ES-I3 (cell line): ENCODE results near the gene TBC1D19.

Experiments used
- H3K36me3 ChIP-seq: 2 replicates; pipeline ENCODE4 v1.6.1; 2013; ENCODE audit warnings: mild to moderate bottlenecking, low read length, control low read depth, moderate library complexity; ENCODE audit not compliant: insufficient read depth
- H3K4me1 ChIP-seq: 2 replicates; pipeline ENCODE4 v1.6.1; 2013; ENCODE audit warnings: mild to moderate bottlenecking, control low read depth, low read length; ENCODE audit not compliant: insufficient read depth
- H3K9ac ChIP-seq: 2 replicates; pipeline ENCODE4 v1.6.1; 2013; ENCODE audit warnings: low read depth, mild to moderate bottlenecking, low read length, moderate library complexity
- H3K9me3 ChIP-seq: 2 replicates; pipeline ENCODE4 v1.6.1; 2013; ENCODE audit warnings: mild to moderate bottlenecking, low read length, moderate library complexity; ENCODE audit not compliant: control insufficient read depth, insufficient read depth

TBC1D19 gene

GRCh38 chr4:26779674-26780073, 195.8 kb downstream of the TBC1D19 start:
- Histone ChIP-seq H3K4me1 (no peaks in the 10 kb centered on the region), H3K9me3 (no peaks in the 10 kb centered on the region), H3K36me3 (no peaks in the 10 kb centered on the region), H3K9ac (no peak overlapping the region)

GRCh38 chr4:26780539-26780938, 196.7 kb downstream of the TBC1D19 start:
- Histone ChIP-seq H3K9me3 (no peaks in the 10 kb centered on the region), H3K36me3 (no peaks in the 10 kb centered on the region), H3K9ac (no peak overlapping the region), H3K4me1 (no peaks in the 10 kb centered on the region)

DNA sequence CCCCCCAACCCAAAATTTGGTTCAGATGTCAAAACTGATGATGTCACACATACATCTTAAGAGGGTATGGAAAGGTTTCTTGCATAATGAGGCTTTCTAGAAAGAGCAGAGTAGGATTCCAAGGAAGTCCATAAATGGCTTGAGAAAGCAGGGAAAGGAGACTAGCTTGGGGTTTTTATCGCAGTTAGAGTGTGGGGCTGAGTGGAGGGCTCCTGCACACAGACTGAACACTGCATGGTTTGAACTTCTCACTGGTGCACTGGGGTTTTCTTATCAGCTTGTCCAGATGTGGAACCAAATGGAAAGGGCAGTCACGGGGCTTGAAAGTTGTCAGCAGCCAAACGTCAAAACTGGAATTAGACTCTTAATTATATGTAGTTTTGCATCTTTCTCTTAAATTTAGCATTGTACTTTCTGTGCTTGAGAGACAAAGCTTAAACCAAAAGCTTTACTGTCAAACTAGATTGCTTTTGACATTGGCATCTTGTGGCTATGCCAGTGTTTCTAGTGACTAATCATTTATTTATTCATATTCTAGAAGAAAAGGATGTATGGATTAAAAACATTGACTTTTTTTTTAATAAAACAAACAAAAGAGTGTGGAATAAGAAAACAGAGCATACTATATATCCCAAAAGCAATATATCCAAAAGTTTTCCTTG, 198.4 kb downstream of the TBC1D19 start:
- Histone ChIP-seq H3K4me1 (peaks cover under 1% of the 10 kb centered on the region; the same call in 1 of the 2 replicates), H3K9ac (no peak overlapping the region), H3K9me3 (no peaks in the 10 kb centered on the region), H3K36me3 (no peaks in the 10 kb centered on the region)

DNA sequence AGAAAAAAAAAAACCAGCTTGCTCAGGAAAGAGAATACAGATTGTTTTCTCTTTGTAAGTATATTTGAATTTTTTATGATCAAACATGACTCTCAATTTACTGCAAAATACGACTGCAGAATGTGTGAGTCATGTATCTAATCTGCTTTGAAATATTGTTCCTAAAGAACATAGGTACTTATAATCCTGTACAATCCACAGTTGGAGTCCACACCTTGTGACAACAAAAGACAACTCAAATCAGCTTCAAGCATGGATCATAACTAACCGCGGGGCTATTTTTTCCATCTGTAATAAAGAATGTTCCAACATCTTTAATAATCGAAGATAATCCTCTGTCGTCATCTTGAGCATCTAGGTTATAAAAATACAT, 198.9 kb downstream of the TBC1D19 start:
- Histone ChIP-seq H3K9ac (no peak overlapping the region), H3K36me3 (no peaks in the 10 kb centered on the region), H3K9me3 (no peaks in the 10 kb centered on the region), H3K4me1 (peaks cover 5% of the 10 kb centered on the region)

DNA sequence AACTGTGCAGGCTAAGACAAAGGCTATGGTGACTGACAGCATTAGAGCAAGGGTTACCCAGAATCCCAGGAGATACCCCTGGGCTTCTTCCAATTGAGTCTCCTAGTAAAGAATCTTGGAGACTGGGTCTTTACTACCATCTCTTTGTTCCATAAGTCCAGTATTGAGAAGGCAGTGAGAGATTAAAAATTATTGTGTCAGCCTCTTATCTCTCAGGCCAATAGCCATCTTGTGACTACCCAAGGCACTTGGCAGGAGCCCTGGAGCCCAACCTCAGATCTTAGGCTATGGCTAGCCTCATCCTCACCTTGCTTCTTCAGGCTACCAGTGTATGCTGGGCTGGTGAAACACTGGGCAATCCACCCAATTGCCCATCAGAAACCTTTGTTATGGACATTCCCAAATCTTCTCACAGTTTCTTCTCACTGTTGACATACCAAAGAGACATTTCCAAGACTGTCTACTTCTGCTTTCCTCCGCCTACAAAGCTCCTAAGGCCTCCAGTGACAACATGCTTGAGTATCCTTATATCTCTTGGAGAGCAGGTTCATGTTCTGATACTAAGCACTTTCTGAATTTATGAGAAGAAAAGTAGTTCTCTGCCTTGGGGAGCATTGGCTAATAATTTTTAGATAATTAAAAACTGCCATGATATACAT, 200.5 kb downstream of the TBC1D19 start:
- Histone ChIP-seq H3K4me1 (peaks cover 12% of the 10 kb centered on the region), H3K9me3 (no peaks in the 10 kb centered on the region), H3K9ac (no peak overlapping the region), H3K36me3 (no peaks in the 10 kb centered on the region)

DNA sequence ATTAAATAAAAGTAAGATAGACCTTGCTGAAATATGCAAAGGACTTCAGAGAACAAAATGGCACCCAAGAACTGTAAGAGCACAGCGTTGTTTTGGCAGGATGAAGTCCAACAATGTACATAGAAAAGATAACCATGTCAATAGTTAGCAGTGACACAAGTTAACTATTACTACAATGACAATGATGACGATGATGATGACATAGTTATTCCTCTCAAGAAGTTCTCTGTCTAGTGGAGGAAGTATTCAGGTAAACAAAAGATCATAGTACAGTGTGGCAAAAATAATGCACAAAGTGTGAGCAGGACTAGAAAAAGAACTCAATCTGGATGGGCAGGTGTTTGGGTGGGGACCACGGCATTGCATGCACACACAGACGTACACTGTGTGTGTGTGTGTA, 201.4 kb downstream of the TBC1D19 start:
- Histone ChIP-seq H3K36me3 (no peaks in the 10 kb centered on the region), H3K4me1 (peaks cover 12% of the 10 kb centered on the region), H3K9me3 (no peaks in the 10 kb centered on the region; the same call in 1 of the 2 replicates), H3K9ac (no peak overlapping the region)

GRCh38 chr4:26785810-26786209, 201.9 kb downstream of the TBC1D19 start:
- Histone ChIP-seq H3K36me3 (no peaks in the 10 kb centered on the region), H3K9me3 (no peaks in the 10 kb centered on the region; the same call in 1 of the 2 replicates), H3K9ac (no peak overlapping the region), H3K4me1 (peaks cover 12% of the 10 kb centered on the region)

DNA sequence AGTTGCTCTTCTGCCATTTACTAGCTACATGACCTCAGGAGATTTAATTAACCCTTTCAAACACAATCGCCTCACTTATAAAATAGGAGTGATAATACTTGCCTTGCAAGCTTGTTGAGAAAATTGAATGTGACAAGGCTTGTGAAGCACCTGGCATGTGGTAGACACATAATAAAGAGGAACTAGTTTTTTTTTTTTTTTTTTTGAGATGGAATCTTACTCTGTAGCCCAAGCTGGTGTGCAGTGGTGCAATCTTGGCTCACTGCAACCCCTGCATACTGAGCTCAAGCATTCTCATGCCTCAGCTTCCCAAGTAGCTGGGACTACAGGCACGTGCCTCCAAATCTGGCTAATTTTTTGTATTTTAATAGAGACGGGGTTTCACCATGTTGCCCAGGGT, 203.0 kb downstream of the TBC1D19 start:
- Histone ChIP-seq H3K9me3 (no peaks in the 10 kb centered on the region; the same call in 1 of the 2 replicates), H3K36me3 (no peaks in the 10 kb centered on the region), H3K9ac (no peak overlapping the region), H3K4me1 (peaks cover 12% of the 10 kb centered on the region)

DNA sequence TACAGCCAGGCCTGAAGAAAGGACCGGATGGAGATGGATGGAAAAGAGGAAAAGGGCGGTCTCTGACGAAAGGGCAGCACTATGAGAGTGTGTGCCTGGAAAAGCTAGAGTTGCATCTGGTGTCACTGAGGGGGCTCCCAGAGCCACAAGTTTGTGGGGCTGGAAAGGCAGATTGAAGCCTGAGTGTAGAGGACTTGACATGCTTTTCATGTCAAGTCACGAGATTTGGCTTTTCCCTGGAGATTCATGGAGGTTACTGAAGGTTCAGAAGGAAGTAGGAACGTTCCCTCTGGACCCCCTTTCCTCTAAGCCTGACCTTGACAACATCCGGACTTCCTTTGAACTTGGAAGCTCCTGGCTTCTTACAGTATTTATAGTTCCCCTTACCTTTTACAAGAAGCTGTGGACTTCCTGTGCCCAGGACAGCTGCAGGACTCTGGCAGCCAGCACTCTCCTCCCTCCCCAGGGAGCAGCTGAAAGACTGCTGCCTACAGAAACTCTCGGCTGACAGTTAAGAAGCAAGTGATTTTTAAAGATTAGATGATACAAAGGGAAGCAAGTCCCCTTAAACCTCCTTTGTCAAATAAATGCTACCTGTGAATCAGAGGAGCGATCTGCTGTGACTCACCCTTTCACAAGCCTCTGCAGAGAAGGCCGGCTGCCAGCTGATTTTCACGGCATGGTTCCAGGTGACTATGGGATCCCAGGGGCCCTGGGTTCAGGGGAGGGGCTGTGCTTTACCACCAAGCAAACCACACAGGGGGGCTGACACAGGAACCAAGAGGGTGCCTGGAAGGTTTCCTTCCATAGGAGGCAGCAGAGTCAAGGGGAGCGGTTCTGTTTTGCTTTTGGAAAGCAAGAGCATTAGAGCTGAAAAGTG, 203.8 kb downstream of the TBC1D19 start:
- H3K9me3 ChIP-seq = no peaks in the 10 kb centered on the region; the same call in 1 of the 2 replicates
- H3K36me3 ChIP-seq = no peaks in the 10 kb centered on the region
- no peak overlapping the region for H3K9ac ChIP-seq
- H3K4me1 ChIP-seq = peaks cover 12% of the 10 kb centered on the region

- Histone ChIP-seq H3K36me3 (no peaks in the 10 kb centered on the region), H3K9me3 (no peaks in the 10 kb centered on the region; the same call in 1 of the 2 replicates), H3K4me1 (peaks cover 12% of the 10 kb centered on the region), H3K9ac (no peak overlapping the region)
Observed at GRCh38 chr4:26788341-26788733, 204.5 kb downstream of the TBC1D19 start.

- H3K9ac ChIP-seq = no peak overlapping the region
- no peaks in the 10 kb centered on the region; the same call in 1 of the 2 replicates for H3K9me3 ChIP-seq
- H3K4me1 ChIP-seq = peaks cover 12% of the 10 kb centered on the region
- H3K36me3 ChIP-seq = no peaks in the 10 kb centered on the region
Observed at GRCh38 chr4:26789208-26789607, 205.3 kb downstream of the TBC1D19 start.

DNA sequence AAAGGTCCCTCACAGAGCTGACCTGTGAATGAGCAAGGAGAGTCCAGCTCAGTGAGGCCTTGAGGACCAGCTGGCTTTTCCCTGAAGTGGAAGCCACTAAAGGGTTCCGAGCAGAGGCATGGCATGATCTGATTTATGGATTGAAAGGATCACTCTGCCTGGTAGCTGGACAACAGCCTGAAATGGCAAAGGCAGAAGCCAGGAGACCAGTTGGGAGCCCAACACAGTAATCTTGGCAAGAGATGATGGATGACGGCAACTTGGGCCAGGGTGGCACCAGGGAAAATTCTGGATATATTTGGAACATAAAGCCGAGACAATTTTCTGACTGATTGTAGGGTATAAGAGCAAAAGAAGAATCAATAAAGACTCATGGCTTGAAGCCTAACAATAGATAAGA, 207.5 kb downstream of the TBC1D19 start:
- peaks cover 12% of the 10 kb centered on the region for H3K4me1 ChIP-seq
- H3K36me3 ChIP-seq = no peaks in the 10 kb centered on the region
- H3K9me3 ChIP-seq = no peaks in the 10 kb centered on the region; the same call in 1 of the 2 replicates
- H3K9ac ChIP-seq = no peak overlapping the region

GRCh38 chr4:26792639-26793038, 208.8 kb downstream of the TBC1D19 start:
- H3K9me3 ChIP-seq = no peaks in the 10 kb centered on the region; the same call in 1 of the 2 replicates
- no peaks in the 10 kb centered on the region for H3K36me3 ChIP-seq
- H3K4me1 ChIP-seq = peaks cover 9% of the 10 kb centered on the region
- no peak overlapping the region for H3K9ac ChIP-seq

GRCh38 chr4:26793735-26794134, 209.9 kb downstream of the TBC1D19 start:
- Histone ChIP-seq H3K4me1 (peaks cover 1% of the 10 kb centered on the region; the same call in 1 of the 2 replicates), H3K36me3 (no peaks in the 10 kb centered on the region), H3K9me3 (no peaks in the 10 kb centered on the region; the same call in 1 of the 2 replicates)

More at GRCh38 chr4:26793735-26794134, 209.9 kb downstream of the TBC1D19 start:
- H3K9ac ChIP-seq = no peak overlapping the region
